GM19025 (cell line): ENCODE measurements around the gene GDF7.

Experiments
- ATAC-seq: cut with Tn5 transposase; IDR thresholded peaks from one replicate; pipeline ENCODE4 v1.9.1; 2021; ENCODE audit warnings: mild to moderate bottlenecking, low read depth, moderate library complexity; ENCODE audit not compliant: unreplicated experiment

Gene GDF7

DNA sequence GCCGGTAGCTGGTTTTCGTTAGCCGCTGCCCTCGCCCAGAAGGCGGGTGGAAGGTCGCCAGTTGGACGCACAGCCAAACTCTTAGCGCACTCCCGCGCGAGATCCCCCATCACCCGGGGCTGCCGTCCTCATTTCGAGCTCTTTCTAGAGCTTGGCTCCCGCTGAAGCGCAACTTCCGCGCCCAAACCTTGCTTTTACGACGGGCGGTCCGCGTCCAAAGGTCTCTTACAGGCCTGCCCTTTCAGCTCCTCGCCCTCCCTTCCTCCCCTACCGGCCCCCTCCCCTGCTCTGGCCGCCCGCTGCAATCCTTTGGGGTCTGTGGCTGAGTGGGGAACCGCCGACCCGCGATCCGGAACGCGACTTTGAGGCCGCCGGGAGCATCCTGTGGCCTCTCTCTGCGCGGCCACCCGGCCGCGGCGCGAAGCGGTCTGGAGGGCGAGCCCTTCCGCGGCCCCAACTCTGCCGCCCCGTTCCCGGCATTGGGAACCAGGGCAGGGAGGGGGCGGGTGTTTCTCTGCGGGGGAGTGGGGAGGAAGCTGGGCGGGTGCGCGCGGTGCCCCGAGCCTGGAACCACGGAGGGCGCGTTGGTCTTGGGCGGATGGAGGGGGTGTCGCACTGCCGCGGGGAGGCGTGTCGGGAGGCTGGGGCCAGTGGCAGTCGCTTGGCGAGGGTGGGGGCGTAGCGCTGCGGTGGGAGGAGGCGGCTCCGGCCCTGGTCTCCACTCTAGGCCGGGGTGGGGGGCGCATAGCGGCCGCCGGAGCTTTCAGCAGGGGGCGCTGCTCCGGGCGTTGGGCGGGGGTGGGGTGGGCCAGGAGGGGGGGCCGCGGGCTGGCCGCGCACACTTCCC, at the start of gene GDF7:
GDF7 (plus strand) TSS at position 841 of the 847 bp plus-strand sequence. CDS start 96 bp downstream, outside the sequence.
- ATAC-seq, result no peak

DNA sequence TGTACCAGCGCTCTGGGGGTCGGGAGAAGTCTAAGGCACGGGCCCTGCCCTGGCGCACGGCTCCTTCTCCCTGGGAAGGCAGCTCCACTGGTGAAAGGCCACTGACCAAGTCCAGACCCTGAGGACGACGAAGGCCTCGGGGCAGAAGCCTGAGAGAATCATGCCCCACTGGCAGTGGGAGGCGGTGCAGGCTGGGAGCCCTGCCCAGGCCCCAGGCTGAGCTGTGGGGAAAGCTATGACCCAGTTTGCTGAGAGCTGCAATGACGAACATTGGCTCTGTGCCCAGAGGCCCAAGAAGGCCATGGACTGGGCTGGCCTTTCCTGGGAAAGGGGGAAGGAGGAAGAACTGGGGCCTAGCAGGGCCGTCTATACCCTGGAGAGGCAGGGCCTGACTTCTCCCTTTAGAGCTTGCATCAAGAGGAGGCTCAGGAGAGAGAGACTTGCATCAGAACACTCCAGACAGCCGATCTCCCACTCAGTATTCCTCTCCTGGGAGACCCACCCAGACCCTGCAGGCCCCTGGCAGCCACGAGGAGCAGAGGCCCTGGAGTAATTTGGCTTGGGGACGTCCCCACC, 49.0 kb upstream of the GDF7 start:
- ATAC-seq, result no peak

DNA sequence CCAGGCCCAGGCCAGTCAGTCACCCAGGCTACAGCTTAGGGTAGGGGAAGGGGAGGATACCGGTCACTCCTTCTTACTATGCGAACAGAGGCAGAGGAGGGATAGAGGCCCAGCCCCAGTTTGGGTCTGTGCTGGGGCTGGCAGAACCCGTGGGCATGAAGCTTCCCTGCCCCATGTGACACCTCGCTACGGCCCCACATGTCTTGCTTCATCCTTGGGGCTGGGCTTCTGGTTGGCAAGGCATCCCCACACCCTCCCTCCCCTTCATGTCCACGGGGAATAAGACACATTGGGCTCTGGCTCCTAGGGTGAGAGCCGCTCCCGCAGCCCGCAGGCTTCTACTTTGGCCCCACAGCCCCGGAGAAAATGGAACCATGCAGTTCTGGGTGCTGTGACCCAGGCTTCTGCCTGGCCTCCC, 48.5 kb upstream of the GDF7 start:
- no peak for ATAC-seq

- ATAC-seq, result no peak
These were observed 47.9 kb upstream of the GDF7 start for GRCh38 chr2:20618886-20619521.

DNA sequence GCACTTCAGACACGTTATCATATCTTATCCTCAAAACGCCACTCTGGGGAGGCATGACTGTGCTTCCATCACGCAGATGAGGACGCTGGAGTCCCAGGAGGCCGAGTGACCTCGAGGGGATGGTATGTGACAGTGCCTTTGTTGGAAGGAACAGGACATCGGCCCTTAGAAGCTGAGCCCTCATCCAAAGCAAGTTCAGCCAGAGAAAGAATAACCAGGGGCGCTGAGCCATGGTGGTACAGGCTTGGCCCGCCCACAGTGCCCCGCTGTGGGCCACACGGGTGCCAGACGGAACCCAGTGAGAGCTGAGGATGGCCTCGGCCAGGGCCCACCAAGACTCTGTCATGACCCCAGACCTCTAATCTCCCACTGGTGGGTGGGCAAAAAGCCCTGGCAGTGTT, 47.3 kb upstream of the GDF7 start:
- ATAC-seq, result no peak

- ATAC-seq, result no peak
These were observed 46.7 kb upstream of the GDF7 start for GRCh38 chr2:20620271-20620681.

- no peak for ATAC-seq
These were observed 46.1 kb upstream of the GDF7 start for GRCh38 chr2:20620696-20621365.

DNA sequence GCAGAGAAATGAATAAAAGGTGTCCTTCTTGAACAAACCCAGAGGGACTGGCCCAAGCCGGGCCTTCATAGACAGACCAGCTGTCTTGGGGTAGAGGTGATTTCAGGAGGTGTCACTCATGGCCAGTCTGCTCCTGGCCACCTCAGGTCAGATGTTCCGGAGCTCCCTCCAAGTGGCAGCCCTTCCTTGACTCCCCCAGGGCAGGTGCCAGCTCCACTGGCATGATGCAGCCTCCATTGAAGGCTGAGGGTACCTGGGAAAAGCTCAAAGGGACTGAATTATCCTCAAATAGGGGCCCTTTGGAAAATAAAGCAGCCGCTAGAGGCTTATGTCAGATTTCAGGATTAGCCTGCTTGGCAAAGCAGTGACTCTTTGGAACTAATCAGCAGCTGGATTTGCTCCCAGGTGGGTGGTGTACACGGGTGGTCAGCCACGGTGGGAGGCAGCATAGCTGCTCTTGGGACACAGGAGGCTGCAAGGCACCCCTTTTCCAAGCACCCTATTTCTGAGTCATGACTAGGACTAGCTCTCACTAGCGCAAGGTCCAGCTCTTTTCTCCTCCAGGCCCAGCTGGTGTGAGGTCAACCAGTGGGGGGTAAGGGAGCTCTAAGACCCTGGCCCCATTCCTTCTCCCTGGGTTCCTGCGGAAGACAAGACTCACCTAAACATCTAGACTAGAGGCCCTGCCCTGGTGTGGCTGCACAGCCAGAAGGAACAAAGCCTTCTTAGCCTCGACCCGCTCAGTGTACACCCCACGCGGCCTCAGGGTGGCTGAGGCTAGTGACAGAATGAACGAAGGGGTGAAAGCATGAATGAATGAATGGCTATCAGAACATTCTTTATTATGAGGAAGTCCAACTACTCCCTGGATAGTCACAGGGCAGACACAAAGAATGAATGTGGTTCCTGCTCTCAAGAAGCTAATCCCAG, 45.3 kb upstream of the GDF7 start:
- ATAC-seq, result no peak

GRCh38 chr2:20622296-20622686, 44.7 kb upstream of the GDF7 start:
- ATAC-seq, result no peak

DNA sequence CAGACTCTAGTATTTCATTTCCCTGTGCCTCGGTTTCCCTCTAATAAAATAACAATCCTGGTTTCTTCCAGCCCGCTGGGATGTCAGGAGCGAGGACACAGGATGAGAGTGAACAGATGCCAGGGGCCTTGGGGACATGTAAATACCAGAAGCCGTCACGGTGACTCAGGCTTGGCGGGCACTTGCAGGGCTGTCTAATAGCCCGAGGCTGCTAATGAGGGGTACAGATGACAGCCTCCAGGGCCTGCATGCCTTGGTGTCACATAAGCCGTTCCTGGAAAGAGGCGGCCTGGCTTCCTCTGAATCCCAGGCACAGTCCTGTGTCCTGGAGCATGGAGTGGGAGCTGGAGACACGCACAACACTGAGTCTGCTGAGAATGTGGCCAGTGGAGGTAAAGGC, 44.2 kb upstream of the GDF7 start:
- ATAC-seq, result no peak

GRCh38 chr2:20623241-20623640, 43.7 kb upstream of the GDF7 start:
- no peak for ATAC-seq

GRCh38 chr2:20623741-20624155, 43.2 kb upstream of the GDF7 start:
- ATAC-seq, result no peak

DNA sequence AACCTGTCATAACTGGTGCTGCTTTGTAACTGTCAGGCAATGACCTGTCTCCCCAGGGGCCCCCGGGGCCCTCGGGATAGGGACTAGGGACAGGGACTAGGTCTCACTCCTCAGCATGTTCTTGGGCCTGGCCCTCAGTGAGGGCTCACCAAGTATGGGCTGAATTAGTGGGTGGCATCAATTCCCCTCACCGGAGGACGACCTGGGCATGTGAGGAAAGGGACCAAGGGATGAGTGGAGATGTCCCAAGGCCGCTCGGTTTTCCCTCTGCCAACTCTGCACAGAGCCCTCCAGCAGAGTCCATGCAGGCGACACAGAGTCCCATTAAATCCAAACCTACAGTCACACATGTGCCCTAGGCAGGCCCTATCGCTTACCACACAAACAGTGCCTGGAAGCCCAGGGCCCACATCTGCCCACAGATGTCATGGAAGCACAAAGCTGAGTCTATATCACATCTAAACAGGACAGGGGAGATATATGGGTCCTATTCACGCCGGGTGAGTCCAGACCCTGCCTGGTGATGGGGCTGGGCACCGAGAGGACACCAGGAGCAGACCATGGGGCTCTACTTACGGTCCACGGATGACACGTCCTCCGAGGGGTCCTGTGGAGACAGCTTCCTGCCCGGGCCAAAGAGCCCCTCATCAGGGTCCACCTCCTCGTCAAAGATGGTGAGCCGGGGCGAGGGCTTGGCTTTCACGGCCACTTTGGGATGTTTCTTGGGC, 42.6 kb upstream of the GDF7 start:
- no peak for ATAC-seq

DNA sequence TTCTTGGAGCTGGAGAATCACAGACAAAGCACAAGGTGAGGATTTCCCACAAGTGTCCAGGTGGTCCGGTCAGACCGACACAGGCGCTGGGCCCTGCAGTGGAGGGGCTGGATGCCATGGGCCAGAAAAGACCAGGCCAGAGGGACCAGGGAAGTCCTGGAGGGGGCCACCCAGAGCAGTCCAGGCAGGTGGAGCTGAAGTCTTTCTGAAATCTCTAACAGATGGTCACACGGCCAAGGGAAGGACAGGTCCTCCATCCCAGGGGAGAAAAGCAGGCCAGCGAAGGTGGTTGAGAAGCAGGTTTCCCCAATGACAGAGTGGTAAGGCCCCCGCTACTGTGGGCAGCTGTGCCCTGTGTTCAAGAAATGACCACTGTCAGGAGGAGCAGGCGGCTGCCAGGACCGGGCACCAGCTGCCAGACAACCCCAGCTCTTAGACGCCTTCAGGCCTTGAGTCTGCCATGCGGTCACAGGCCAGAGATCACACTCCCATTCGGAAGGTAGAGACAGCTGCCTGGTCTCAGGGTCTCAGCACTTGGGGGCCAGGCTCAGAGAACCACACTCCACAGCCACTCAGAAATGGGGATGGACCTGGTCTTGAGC, 42.0 kb upstream of the GDF7 start:
- no peak for ATAC-seq

DNA sequence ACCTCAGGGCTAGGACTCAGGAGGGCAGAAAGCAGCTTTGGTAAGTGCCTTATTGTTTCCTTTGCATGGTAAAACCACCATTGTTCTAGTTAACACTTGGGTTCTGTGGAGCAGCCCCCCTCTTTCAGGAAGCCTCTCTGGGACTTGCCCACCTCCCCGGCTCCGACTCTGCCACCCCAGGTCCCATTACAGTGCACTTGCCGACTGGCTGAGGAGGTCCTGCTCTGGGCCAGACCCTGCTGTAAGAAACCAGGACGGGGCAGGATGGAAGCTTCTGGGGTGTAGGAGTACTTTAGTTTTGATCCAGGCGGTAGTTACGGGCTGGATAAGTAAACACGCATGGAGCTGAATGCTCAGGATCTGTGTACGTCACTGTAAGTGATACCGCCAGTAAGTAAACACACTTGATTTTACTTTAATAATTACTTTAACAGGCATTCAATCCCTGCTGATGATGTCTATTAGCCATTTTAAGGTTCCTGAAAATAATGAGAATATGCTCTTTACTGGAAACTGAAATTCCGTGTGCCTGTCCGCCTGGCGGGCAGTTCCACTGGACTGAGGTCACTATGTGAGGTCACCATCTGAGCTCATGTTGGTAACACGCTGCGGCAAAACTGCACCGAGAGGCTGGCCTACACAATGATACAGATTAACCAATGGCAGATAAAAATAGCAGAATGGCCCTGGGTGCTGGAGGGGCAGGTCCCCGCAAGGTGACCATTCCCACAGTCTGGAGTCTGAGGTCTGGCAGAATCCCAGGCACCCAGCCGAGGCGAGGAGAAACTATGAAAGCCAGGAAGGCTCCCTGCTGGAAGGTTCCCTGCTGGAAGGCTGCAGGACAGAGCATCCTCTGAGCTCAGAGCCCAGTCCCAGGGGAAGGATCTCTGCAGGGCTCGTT, 41.2 kb upstream of the GDF7 start:
- no peak for ATAC-seq

GRCh38 chr2:20626392-20626697, 40.6 kb upstream of the GDF7 start:
- no peak for ATAC-seq

- ATAC-seq, result no peak
These were observed 40.0 kb upstream of the GDF7 start for GRCh38 chr2:20626698-20627513.
